GM12801 (cell line): Measurements from ENCODE around the gene BRD1.

ENCODE experiments used
- TF ChIP-seq, protein P1 (sequence below): IDR thresholded peaks from one replicate; pipeline ENCODE4 v1.5.1; 2011; ENCODE audit warnings: control low read depth; ENCODE audit not compliant: insufficient read length; ENCODE audit errors: extremely low read depth

BRD1 gene

DNA sequence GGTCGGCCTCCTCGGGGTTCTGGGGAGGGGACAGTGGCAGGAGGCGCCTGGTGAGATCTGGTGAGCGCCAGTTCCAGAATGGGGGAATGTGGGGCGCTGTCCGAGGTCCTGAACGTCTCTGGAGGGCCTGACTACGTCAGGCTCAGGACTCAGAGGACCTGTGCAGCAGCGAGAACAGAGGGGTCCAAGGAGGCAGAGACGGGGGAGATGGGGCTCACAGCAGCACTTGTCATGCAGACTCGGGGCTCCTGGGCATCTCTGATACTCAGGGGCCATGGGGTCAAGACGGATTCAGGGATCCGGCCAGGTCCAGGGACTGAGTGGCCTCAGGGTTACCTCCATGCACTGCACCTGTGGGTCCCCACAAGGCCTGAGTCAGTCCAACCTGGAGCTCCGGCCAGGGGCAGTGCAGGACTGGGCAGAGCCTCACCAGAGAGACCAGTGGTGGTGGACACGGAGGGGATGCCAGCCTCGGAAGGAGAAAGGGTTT lies 92.2 kb downstream of the BRD1 start:
- TF ChIP-seq, protein P1, sequence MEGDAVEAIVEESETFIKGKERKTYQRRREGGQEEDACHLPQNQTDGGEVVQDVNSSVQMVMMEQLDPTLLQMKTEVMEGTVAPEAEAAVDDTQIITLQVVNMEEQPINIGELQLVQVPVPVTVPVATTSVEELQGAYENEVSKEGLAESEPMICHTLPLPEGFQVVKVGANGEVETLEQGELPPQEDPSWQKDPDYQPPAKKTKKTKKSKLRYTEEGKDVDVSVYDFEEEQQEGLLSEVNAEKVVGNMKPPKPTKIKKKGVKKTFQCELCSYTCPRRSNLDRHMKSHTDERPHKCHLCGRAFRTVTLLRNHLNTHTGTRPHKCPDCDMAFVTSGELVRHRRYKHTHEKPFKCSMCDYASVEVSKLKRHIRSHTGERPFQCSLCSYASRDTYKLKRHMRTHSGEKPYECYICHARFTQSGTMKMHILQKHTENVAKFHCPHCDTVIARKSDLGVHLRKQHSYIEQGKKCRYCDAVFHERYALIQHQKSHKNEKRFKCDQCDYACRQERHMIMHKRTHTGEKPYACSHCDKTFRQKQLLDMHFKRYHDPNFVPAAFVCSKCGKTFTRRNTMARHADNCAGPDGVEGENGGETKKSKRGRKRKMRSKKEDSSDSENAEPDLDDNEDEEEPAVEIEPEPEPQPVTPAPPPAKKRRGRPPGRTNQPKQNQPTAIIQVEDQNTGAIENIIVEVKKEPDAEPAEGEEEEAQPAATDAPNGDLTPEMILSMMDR = no peak

DNA sequence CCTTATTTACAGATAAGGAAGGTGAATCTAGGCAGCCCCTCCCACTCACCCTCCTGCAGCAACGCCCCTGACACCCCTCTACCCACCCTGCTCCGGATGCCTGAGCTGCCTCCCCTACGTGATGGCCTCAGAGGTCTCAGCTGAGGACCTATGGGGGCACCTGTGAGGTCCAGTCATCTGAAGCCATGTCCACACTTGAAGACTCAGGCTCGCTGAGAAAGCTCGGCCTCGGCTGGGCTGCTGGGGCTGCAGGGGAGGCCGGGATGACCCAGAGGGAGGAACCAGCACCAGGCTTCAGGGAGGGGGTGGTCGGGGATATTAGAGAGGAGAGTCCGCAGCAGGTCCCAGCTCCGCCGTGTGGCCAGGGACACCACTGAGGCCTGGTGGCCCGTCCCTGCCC lies 92.8 kb downstream of the BRD1 start:
- TF ChIP-seq, protein P1 = no peak

DNA sequence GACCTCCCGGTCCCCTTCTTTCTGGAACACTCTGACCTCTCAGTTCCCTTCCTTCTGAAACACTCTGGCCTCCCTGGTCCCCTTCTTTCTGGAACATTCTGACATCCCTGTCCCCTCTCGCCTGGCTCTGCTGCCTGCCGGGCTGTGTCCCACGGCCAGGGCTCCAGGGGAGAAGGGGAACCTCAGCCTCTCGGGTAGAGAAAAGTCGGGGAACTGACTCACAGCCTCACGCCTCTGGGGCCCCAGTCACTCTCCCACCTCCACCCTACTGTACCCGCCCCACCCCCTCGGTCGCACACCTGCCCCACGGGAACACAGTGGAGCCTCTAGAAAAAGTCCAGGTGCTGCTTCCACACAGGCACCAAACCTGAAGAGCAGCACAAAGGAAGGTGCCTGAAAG lies 93.3 kb downstream of the BRD1 start:
- TF ChIP-seq, protein P1 = no peak

DNA sequence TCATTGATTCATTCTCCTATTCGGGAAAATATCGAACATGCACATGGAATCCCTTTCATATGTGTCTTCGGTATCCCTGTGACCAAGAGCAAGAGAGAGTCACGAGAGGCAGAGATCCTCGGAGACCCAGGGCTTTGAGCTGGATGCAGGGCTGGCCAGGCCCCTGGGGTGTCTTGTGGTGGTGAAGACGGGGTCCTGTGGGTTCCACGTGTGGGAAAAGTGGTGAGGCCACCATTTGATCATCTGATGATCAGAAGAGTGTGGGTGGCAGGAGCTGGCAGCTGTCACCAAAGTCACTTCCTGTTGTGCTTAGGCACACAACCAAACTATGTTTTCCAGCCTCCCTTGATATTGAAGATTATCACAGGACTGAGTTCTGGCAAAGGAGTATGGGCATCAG lies 94.0 kb downstream of the BRD1 start:
- TF ChIP-seq, protein P1 = no peak

DNA sequence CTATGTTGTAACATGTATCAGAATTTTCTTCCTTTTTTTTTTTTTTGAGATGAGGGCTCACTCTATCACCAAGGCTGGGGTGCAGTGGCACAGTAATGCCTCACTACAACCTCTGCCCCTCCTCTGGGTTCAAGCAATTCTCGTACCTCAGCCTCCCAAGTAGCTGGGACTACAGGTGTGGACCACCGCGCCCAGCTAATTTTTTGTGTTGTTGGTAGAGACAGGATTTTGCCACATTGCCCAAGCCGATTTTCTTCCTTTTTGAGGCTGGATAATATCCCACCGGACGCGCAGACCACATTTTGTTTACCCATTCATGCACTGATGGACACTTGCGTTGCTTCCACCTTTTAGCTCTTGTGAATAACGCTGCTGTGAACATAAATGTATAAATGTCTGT lies 97.0 kb downstream of the BRD1 start:
- TF ChIP-seq, protein P1 = no peak

DNA sequence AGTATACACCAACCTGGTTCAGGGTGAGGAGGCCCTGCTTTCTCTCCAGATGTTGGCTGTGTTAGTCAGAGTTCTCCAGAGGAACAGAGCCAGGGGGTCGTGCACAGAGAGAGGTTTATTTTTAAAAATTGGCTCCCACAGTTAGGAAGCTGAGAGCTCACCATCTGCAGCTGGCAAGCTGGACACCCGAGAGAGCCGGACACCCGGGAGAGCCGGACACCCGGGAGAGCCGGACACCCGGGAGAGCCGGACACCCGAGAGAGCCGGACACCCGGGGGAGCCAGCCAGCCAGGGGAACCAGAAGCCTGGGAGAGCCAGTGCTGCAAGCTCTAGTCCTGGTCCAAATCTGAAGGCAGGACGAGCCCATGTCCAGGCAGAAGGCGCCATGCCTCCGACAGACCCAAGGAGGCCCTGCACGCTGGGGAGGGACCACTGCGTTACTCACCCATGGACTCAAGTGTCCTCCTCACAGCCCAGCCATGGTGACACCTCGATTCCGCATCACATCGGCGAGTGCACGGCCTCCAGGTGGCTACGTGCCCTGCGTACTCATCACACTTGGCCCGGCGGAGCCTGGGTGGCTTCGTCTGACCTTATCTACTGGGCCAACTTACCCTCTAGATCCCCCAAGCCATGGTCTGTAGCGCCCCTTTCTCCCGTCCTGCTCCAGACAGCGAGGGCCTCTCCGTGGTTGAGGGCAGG lies 99.0 kb downstream of the BRD1 start:
- TF ChIP-seq, protein P1 = no peak

DNA sequence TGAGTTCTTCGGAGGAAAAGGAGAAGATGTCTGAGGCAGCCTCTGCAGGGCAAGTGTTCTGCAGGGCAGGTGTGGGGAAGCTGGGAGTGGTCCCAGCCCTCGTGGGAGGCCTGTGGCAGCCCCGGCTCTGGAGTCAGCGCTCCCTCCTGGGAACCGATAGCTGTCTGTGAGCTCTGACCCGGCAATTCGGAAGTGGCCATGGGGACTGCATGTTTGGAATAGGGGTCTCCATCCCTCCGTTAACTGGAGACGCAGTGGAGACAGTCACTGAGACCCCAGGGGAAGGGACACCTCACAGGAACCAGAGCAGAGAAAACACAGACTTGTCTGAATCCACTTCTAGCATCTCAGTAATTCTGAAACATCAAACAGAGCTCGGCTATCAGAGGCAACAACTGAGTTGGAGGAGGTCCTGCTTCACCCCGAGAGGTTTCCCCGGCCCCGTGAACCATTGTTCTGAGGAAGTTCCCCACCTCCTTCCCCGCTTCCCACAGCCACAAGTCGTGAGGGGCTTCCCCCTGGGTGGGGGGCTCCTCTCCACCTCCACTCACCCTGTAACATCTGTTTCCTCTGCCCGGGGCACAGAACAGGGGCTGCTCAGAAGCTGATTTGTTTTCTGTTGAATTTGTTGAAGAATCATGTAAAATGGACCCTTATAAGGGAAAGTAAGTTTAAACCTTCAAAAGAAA lies 99.6 kb downstream of the BRD1 start:
- TF ChIP-seq, protein P1 = no peak
